Heart left ventricle (tissue), 16 donors: ENCODE results near the gene GTF2A1. TPM values are rescaled to one million over a fixed set of nuclear protein-coding genes. Genes with fewer than 3 reads are reported as not detected.

Source experiments
- ATAC-seq, 4 donors: fragments of 200-7000 bp; cut with Tn5 transposase; one replicate each; pipeline ENCODE4 v1.9.1; 2020 to 2022; ENCODE audit warnings: moderate library complexity in 4 of 4, mild to moderate bottlenecking in 3 of 4, moderate number of reproducible peaks in 1 of 4
- DNase-seq, 5 donors: peaks; one replicate each; pipeline ENCODE4 v3.0.0-alpha.2; 2020
- H3K27ac ChIP-seq, 12 donors: fragments of 200-600 bp; sonication (generic) in 4 of 12; one replicate each; pipeline versions ENCODE4 v1.5.0 to v1.8.0; 2016 to 2022; ENCODE audit warnings: mild to moderate bottlenecking in 2 of 12
- H3K27me3 ChIP-seq, 9 donors: fragments of 200-600 bp; sonication (generic) in 2 of 9; one replicate each; pipeline versions ENCODE4 v1.5.1 to v1.8.0; 2016 to 2022; ENCODE audit warnings: mild to moderate bottlenecking in 3 of 9
- H3K36me3 ChIP-seq, 9 donors: fragments of 200-600 bp; sonication (generic) in 2 of 9; one replicate each; pipeline versions ENCODE4 v1.5.0 to v1.8.0; 2018 to 2022; ENCODE audit warnings: mild to moderate bottlenecking in 2 of 9
- H3K4me1 ChIP-seq, 12 donors: fragments of 200-600 bp; sonication (generic) in 4 of 12; one replicate each; pipeline versions ENCODE4 v1.5.0 to v1.8.0; 2016 to 2022; ENCODE audit warnings: mild to moderate bottlenecking in 3 of 12
- H3K4me3 ChIP-seq, 12 donors: fragments of 200-600 bp; sonication (generic) in 4 of 12; one replicate each; pipeline versions ENCODE4 v1.5.0 to v1.8.0; 2017 to 2022; ENCODE audit warnings: mild to moderate bottlenecking in 9 of 12, moderate library complexity in 4 of 12
- H3K9me3 ChIP-seq, 12 donors: fragments of 200-600 bp; sonication (generic) in 4 of 12; one replicate each; pipeline versions ENCODE4 v1.5.0 to v1.8.0; 2016 to 2022; ENCODE audit warnings: mild to moderate bottlenecking in 1 of 12
- POLR2A ChIP-seq, 2 donors: fragments of 450-650 bp; IDR thresholded peaks; one replicate each; pipeline ENCODE4 v1.6.1; 2017; ENCODE audit warnings: antibody characterized with exemption in 2 of 2, mild to moderate bottlenecking in 2 of 2, moderate library complexity in 2 of 2
- WGBS, 4 donors: extraction: QIAGEN DNeasy Blood & Tissue Kit in 2 of 4; methylation state at CpG; one replicate each; pipeline versions ENCODE4 v1.1.5 to v1.1.7; 2013 to 2018; 5-methylcytosine and 5-hydroxymethylcytosine counted together
- intact Hi-C, 10 donors: fragments of 100-400 bp; cut with DNase I; formaldehyde crosslinking; loops; one replicate each; pipeline versions ENCODE4 v1.11.1 to v1.14.2; 2022
- polyA plus RNA-seq, 2 donors: library from polyadenylated mRNA; stranded (reverse); fragments of 200-250 nt; gene quantifications; one replicate each; pipeline ENCODE4 v1.2.3, GENCODE V29; 2013
- total RNA-seq, 9 donors: library from RNA; depleted of rRNA in 2 of 9; stranded (reverse); fragments of >200 nt in 2 of 9; fragmentation: NEBNext Ultra II Directional in 3 of 9; extraction: Animal tissue kit (Norgen Biotek cat#: 25700) in 3 of 9; gene quantifications; one replicate each; pipeline versions ENCODE4 v1.1.0 to v1.2.4, GENCODE V29; 2016 to 2023
- TF ChIP-seq, protein P1 (sequence below), 12 donors: fragments of 200-600 bp; sonication (generic) in 4 of 12; IDR thresholded peaks; one replicate each; pipeline versions ENCODE4 v1.5.0 to v1.8.0; 2018 to 2022; ENCODE audit warnings: antibody characterized with exemption in 12 of 12, mild to moderate bottlenecking in 5 of 12
- donor health status: ischemic (EF 13 %, LVEDD 7.1; RV severe dilation, severe dysfunction).
- donor health status: healthy with polysubstance abuse.
- donor health status: DM: no; HTN: yes; CAD: no.
- donor health status: DM: no; HTN: no; CAD: no.
- donor health status: ischemic (EF 25% LVEDD 6.9; RV normal size, moderate dysfunction).
- donor health status: ischemic (EF 25% LVEDD 5.7; RV mildly dilated, moderate dysfunction).
- donor health status: healthy.
- donor health status: DM: yes; HTN: yes; CAD: no.
- donor health status: ischemic (EF 35%, LVEDD 5.7; RV mildly dilated, moderate dysfunction).
- donor health status: nonischemic (EF 11% LVEDD 7.7; RV severe dilation, severe dysfunction).
- donor health status: DM: yes; HTN: yes; CAD: no.
- donor health status: PGD.
- donor health status: ischemic (EF 29% LVEDD 5.4; RV normal size, mild dysfunction).
- donor health status: nonischemic (EF 23%, LVEDD 6.1; RV moderate dilation, normal function).

Gene GTF2A1
- total and polyA plus RNA-seq, 11 donors = 3.4 to 31.3 (median 19.7) TPM

DNA sequence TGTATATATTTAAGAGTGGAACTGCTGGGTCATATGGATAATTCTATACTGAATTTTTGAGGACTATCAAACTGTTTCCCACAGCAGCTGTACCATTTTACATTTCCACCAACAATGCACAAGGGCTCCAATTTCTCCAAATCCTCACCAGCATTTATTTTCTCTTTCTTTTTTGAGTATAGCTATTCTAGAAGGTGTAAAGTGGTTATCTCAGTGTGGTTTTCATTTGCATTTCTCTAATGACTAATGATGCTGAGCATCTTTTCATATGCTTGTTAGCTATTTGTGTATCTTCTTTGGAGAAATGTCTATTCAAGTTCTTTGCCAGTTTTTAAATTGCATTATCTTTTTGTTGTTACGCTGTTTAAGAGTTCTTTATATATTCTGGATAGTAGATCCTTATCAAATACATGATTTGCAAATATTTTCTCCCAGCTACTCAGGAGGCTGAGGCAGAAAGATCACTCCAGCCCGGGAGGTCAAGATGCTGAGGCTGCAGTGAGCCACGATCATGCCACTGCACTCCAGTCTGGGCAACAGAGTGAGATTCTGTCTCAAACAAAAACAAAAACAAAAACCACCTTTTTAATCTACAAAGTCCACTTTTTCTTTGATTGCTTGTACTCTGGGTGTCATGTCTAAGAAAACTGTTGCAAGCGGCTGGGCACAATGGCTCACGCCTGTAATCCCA lies 32.8 kb downstream of the GTF2A1 start:
- Histone ChIP-seq H3K9me3 (no peaks in the 10 kb centered on the region), H3K27me3 (no peaks in the 10 kb centered on the region), H3K27ac (no peak overlapping the region), H3K4me3 (no peak overlapping the region), H3K36me3 (peaks cover 0 to 94% (median 77%) of the 10 kb centered on the region in 9 donors), H3K4me1 (peaks cover 0 to 7% (median 0%) of the 10 kb centered on the region in 12 donors)
- ATAC-seq (no peak), DNase-seq (no peak)
- intact Hi-C loops = no loop called here
- 95 to 97% (median 97%) methylated on average over 5 of the region's 5 CpGs for WGBS, 4 donors
- TF ChIP-seq POLR2A (IDR thresholded peaks at IDR 0.05) = no peak
- TF ChIP-seq, protein P1, sequence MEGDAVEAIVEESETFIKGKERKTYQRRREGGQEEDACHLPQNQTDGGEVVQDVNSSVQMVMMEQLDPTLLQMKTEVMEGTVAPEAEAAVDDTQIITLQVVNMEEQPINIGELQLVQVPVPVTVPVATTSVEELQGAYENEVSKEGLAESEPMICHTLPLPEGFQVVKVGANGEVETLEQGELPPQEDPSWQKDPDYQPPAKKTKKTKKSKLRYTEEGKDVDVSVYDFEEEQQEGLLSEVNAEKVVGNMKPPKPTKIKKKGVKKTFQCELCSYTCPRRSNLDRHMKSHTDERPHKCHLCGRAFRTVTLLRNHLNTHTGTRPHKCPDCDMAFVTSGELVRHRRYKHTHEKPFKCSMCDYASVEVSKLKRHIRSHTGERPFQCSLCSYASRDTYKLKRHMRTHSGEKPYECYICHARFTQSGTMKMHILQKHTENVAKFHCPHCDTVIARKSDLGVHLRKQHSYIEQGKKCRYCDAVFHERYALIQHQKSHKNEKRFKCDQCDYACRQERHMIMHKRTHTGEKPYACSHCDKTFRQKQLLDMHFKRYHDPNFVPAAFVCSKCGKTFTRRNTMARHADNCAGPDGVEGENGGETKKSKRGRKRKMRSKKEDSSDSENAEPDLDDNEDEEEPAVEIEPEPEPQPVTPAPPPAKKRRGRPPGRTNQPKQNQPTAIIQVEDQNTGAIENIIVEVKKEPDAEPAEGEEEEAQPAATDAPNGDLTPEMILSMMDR (IDR thresholded peaks at IDR 0.05) = no peak

DNA sequence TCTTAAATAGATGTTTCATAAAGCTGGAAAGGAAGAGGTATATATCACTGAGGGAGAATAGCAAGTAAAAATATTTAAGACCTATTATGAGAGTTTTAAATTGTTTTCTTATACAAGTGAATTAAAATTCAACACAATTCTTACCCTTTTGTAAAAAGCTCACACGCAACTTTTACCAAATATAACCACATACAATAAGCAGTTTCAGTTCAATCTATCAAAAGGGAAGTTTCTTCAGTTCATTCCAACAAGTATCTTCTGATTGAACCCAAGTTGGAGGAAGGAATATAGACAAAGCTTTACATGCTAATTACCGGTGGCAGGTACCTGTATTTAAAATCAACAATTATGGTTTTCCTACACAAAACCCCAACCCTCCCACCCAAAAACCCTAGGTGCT lies 41.1 kb downstream of the GTF2A1 start:
- TF ChIP-seq, protein P1 (IDR thresholded peaks at IDR 0.05) = no peak
- intact Hi-C loops = loop anchor here in 3 of 10 donors (5.0 to 10.0 kb wide), 3 partner anchors 225 to 237 kb away; partner anchors contain the start of genes CEP128 (in 2 of the 3) and TSHR (in 1 of the 3)

DNA sequence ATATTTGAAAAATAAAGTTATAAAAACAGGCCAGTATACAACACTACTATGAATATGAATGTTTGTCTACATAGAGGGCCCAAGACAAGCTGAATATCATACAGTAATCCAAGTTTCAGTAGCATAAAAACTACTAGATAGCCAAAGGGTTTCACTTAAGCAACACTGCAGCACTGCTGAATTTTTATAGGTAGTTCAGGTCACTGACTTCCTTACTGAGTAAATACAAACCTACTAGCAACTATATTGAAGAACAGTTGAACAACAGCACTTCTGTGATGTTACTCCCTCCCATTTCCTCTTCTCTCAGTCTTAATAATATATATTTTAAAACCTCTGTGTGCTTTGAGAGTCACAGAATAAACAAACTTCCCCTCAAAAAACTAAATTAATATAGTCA lies 42.7 kb downstream of the GTF2A1 start:
- no peaks in the 10 kb centered on the region for H3K27me3 ChIP-seq
- H3K4me1 ChIP-seq = peaks cover 0 to 48% (median 5%) of the 10 kb centered on the region in 12 donors
- intact Hi-C loops = loop anchor here in 3 of 10 donors (5.0 to 10.0 kb wide), 3 partner anchors 223 to 236 kb away; partner anchors contain the start of genes CEP128 (in 2 of the 3) and TSHR (in 1 of the 3)
- peak overlapping the region in 3 of 12 donors; percentile 2 to 77 (median 33) for H3K27ac ChIP-seq
- DNase-seq = no peak
- TF ChIP-seq POLR2A (IDR thresholded peaks at IDR 0.05) = no peak
- TF ChIP-seq, protein P1 (IDR thresholded peaks at IDR 0.05) = no peak
- ATAC-seq = no peak
- peak overlapping the region in 2 of 12 donors; percentile 27 to 39 for H3K4me3 ChIP-seq
- peaks cover 0 to 32% (median 16%) of the 10 kb centered on the region in 9 donors for H3K36me3 ChIP-seq
- no peaks in the 10 kb centered on the region for H3K9me3 ChIP-seq

More for the DNA sequence above, 41.1 kb downstream of the GTF2A1 start:
- ATAC-seq = no peak
- peak overlapping the region in 1 of 12 donors; percentile 65 for H3K27ac ChIP-seq
- 86 to 93% (median 88%) methylated on average over 2 of the region's 2 CpGs for WGBS, 4 donors
- no peaks in the 10 kb centered on the region for H3K9me3 ChIP-seq
- H3K27me3 ChIP-seq = no peaks in the 10 kb centered on the region
- H3K4me1 ChIP-seq = peaks cover 0 to 49% (median 5%) of the 10 kb centered on the region in 12 donors
- peaks cover 0 to 48% (median 30%) of the 10 kb centered on the region in 9 donors for H3K36me3 ChIP-seq
- no peak for DNase-seq
- H3K4me3 ChIP-seq = no peak overlapping the region

DNA sequence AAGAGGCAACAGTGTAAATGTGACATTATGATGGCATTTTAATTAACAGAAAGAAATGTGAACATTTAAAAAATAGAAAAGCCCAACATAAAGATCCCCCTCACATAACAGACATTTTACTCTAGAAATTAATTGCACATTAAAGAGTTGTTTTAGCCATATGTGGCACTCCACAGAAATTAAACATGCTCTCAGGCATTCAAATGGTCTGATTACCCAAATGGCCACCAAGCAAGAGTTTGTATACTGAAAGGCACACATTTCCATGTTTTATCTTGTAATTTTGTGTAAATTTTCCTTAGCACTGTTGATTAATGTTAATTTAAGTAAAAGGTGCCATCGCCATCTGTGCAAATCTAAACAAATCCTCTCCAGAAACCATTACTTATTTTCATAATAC lies 43.5 kb downstream of the GTF2A1 start:
- 86 to 92% (median 88%) methylated on average over 1 of the region's 1 CpG for WGBS, 4 donors
- DNase-seq = no peak
- H3K27me3 ChIP-seq = no peaks in the 10 kb centered on the region
- H3K36me3 ChIP-seq = peaks cover 0 to 29% (median 15%) of the 10 kb centered on the region in 9 donors
- H3K27ac ChIP-seq = peak overlapping the region in 3 of 12 donors; percentile 2 to 77 (median 33)
- TF ChIP-seq, protein P1 (IDR thresholded peaks at IDR 0.05) = no peak
- no peak for TF ChIP-seq POLR2A (IDR thresholded peaks at IDR 0.05)
- no peak for ATAC-seq
- H3K9me3 ChIP-seq = no peaks in the 10 kb centered on the region
- H3K4me3 ChIP-seq = peak overlapping the region in 7 of 12 donors; percentile 4 to 39 (median 13)
- peaks cover 0 to 40% (median 4%) of the 10 kb centered on the region in 12 donors for H3K4me1 ChIP-seq
- intact Hi-C loops = loop anchor here in 3 of 10 donors (5.0 to 10.0 kb wide), 3 partner anchors 222 to 235 kb away; partner anchors contain the start of genes CEP128 (in 2 of the 3) and TSHR (in 1 of the 3)
